Neural cell (in vitro differentiated cells): ENCODE data around the gene SCARB1.

Experiments
- CTCF ChIP-seq: fragments of 450-650 bp; IDR thresholded peaks from 2 replicates; pipeline ENCODE4 v1.5.1; 2014; ENCODE audit warnings: antibody characterized with exemption, mild to moderate bottlenecking, moderate library complexity; ENCODE audit not compliant: poor library complexity, severe bottlenecking
- EZH2 ChIP-seq: fragments of 200-600, 300-800 bp; shearing (Covaris generic), sonication (generic); IDR thresholded peaks from 2 replicates; pipeline ENCODE4 v1.6.1; 2014; ENCODE audit warnings: antibody characterized with exemption, low read length, borderline replicate concordance, mild to moderate bottlenecking; ENCODE audit not compliant: insufficient read depth, poor library complexity, severe bottlenecking
- RAD21 ChIP-seq: fragments of 450-650 bp; conservative IDR thresholded peaks from 2 replicates; pipeline ENCODE4 v1.6.1; 2014; ENCODE audit warnings: antibody characterized with exemption, mild to moderate bottlenecking, moderate library complexity
- SMC3 ChIP-seq: fragments of 450-650 bp; conservative IDR thresholded peaks from 2 replicates; pipeline ENCODE4 v1.6.1; 2014; ENCODE audit warnings: antibody characterized with exemption, mild to moderate bottlenecking, moderate library complexity; ENCODE audit not compliant: poor library complexity
- TAF1 ChIP-seq: IDR thresholded peaks from 2 replicates; pipeline ENCODE4 v1.6.1; 2012; ENCODE audit warnings: low read depth

DNA sequence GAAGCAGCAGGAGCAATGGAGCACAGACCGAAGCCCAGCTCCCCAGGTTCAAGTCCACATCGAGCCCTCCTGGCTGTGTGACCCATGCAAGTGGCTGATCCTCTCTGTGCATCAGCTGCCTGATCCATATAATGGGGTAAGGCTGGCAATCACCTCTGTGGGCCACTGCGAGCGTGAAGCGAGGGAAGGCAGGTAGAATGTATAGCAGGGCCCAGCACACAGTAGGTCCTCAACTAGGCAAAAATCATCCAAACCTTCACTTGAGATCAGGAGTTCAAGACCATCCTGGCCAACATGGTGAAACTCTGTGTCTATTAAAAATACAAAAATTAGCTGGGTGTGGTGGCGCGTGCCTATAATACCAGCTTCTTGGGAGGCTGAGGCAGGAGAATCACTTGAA, 102.6 kb downstream of the SCARB1 start:
- TF ChIP-seq CTCF (no peak), EZH2 (no peak), RAD21 (no peak), TAF1 (no peak), SMC3 (no peak)
